NCI-H774 (cell line): ENCODE measurements around the gene SPATA6.

Experiments
- DNase-seq: peaks from one replicate; lab custom pipeline; 2025; lab: John Stamatoyannopoulos, UW

The SPATA6 gene

DNA sequence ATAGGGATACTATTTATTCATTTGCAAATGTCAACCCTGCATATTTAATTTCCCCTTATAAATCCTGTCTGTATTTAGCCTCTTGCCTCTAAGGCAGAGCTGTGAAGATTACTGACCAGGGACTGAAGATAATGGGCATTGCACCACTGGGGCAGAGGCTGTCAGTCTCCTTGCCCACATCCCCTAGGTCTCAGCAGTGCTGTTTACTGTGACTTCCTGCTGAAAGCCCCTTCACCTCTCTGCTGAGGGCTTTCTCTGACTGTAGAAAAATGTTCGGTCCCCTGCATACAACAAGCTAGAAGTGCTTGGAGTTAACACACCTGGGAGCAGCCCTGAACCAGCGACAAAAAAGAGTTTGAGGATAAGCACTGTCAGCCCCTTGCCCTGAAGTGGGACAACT, 220.7 kb downstream of the SPATA6 start:
- no peak for DNase-seq

DNA sequence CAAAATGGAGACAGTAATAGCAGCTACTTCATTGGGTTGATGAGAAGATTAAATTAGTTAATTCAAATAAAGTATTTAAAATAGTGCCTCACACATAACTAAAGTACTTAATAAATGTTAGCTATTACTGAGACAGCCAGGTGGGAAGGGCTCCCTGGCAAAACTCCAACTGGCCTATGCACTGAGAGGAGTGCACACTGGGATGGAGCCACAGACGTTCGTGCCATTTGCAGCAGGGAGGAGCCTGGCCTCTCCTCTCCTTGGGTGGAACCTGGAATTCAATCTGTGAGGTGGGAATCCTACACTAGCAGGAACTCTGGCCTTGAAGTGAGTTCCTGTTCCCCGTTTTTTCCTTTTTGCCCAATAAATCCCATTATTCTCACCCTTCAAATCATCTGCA, 221.4 kb downstream of the SPATA6 start:
- DNase-seq: peak; percentile 71

DNA sequence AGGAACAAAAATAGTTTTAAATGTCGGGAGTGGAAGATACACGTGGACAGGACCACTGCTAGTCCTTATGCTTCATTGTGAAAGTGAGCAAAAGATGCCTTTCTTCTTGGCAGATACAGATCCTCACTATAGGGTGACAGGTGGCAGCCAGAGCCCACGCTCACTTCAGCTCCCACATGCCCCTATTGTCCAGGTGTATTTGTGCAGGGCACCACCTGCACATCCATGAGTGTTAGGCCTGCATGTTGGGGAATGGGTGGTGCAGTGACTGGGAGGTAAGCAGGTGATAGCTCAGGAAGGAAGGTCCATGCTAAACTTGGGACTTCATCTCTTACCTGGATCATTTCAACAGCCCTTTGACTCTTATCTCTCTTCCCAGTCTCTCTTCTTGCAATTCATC, 222.1 kb downstream of the SPATA6 start:
- peak; percentile 58 for DNase-seq

GRCh38 chr1:48248356-48248755, 223.6 kb downstream of the SPATA6 start:
- no peak for DNase-seq

GRCh38 chr1:48246727-48247126, 225.3 kb downstream of the SPATA6 start:
- peak; percentile 75 for DNase-seq
